GM19372 (cell line): ENCODE results near the gene CCN6.

Experiments used
- ATAC-seq: cut with Tn5 transposase; IDR thresholded peaks from one replicate; pipeline ENCODE4 v1.9.1; 2021; ENCODE audit warnings: mild to moderate bottlenecking, low read depth, moderate library complexity; ENCODE audit not compliant: unreplicated experiment

Gene CCN6

GRCh38 chr6:112109262-112109661, 55.4 kb downstream of the CCN6 start:
- ATAC-seq, result no peak

GRCh38 chr6:112113431-112113830, 59.5 kb downstream of the CCN6 start:
- no peak for ATAC-seq

- ATAC-seq, result no peak
These were observed 60.0 kb downstream of the CCN6 start for GRCh38 chr6:112113918-112114317.

GRCh38 chr6:112114577-112115223, 60.8 kb downstream of the CCN6 start:
- ATAC-seq, result no peak

GRCh38 chr6:112116221-112116620, 62.3 kb downstream of the CCN6 start:
- ATAC-seq, result no peak

GRCh38 chr6:112117554-112117953, 63.6 kb downstream of the CCN6 start:
- ATAC-seq, result no peak

GRCh38 chr6:112118034-112118433, 64.1 kb downstream of the CCN6 start:
- ATAC-seq, result no peak
